HepG2 (cell line): ENCODE data around the gene GATAD2B. TPM values are rescaled to one million over a fixed set of nuclear protein-coding genes. Genes with fewer than 3 reads are reported as not detected.
A peak's percentile ranks its signal among the peaks of the same experiment; 100 is the strongest.

Source experiments
- ARNTL ChIP-seq: sonication (generic); formaldehyde crosslinking; IDR thresholded peaks from 2 replicates; pipeline ENCODE4 v1.4.0; 2020; ENCODE audit warnings: mild to moderate bottlenecking, missing genetic modification reagents
- CC2D1A ChIP-seq: sonication (generic); formaldehyde crosslinking; IDR thresholded peaks from 2 replicates; pipeline ENCODE4 v1.8.1; 2023; ENCODE audit warnings: mild to moderate bottlenecking, missing genetic modification reagents
- FOXJ3 ChIP-seq: sonication (generic); formaldehyde crosslinking; IDR thresholded peaks from 2 replicates; pipeline ENCODE4 v1.4.0; 2020; ENCODE audit warnings: missing genetic modification reagents, mild to moderate bottlenecking, borderline replicate concordance
- FOXM1 ChIP-seq: sonication (generic); formaldehyde crosslinking; IDR thresholded peaks from 2 replicates; pipeline ENCODE4 v1.5.0; 2020; ENCODE audit warnings: missing genetic modification reagents
- HOXA7 ChIP-seq: sonication (generic); formaldehyde crosslinking; IDR thresholded peaks from 2 replicates; pipeline ENCODE4 v1.8.1; 2022; ENCODE audit warnings: mild to moderate bottlenecking, missing genetic modification reagents, moderate library complexity
- IRX3 ChIP-seq: sonication (generic); formaldehyde crosslinking; IDR thresholded peaks from 2 replicates; pipeline ENCODE4 v1.8.1; 2023; ENCODE audit warnings: mild to moderate bottlenecking, low read depth, missing genetic modification reagents, borderline replicate concordance
- JARID2 ChIP-seq: sonication (generic); formaldehyde crosslinking; IDR thresholded peaks from 2 replicates; pipeline ENCODE4 v1.8.1; 2023; ENCODE audit warnings: missing genetic modification reagents, inconsistent platforms; ENCODE audit not compliant: insufficient replicate concordance
- MAFG ChIP-seq: sonication (generic); formaldehyde crosslinking; IDR thresholded peaks from 2 replicates; pipeline ENCODE4 v1.5.1; 2020; ENCODE audit warnings: mild to moderate bottlenecking, missing genetic modification reagents
- MTA1 ChIP-seq: sonication (generic); formaldehyde crosslinking; IDR thresholded peaks from 2 replicates; pipeline ENCODE4 v1.4.0; 2020; ENCODE audit warnings: missing genetic modification reagents, mild to moderate bottlenecking, borderline replicate concordance
- RFXANK ChIP-seq: IDR thresholded peaks from 2 replicates; pipeline ENCODE4 v1.6.1; 2016
- SP140L ChIP-seq: sonication (generic); formaldehyde crosslinking; IDR thresholded peaks from 2 replicates; pipeline ENCODE4 v1.4.0; 2020; ENCODE audit warnings: missing genetic modification reagents, borderline replicate concordance
- TAF15 ChIP-seq: fragments of 200-400 bp; formaldehyde crosslinking; IDR thresholded peaks from one replicate; pipeline ENCODE4 v1.6.1; 2018; ENCODE audit warnings: mild to moderate bottlenecking, low read depth, low read length; ENCODE audit not compliant: poor library complexity, severe bottlenecking
- TBX2 ChIP-seq: sonication (generic); formaldehyde crosslinking; IDR thresholded peaks from 2 replicates; pipeline ENCODE4 v1.5.0; 2020; ENCODE audit warnings: missing genetic modification reagents, mild to moderate bottlenecking, borderline replicate concordance
- ZFY ChIP-seq: sonication (generic); formaldehyde crosslinking; IDR thresholded peaks from 2 replicates; pipeline ENCODE4 v1.4.0; 2020; ENCODE audit warnings: missing genetic modification reagents
- ZKSCAN8 ChIP-seq: IDR thresholded peaks from 2 replicates; pipeline ENCODE4 v1.6.1; 2016; ENCODE audit warnings: borderline replicate concordance, missing genetic modification reagents, missing compliant biosample characterization
- ZNF326 ChIP-seq: sonication (generic); formaldehyde crosslinking; IDR thresholded peaks from 2 replicates; pipeline ENCODE4 v1.4.0; 2020; ENCODE audit warnings: missing genetic modification reagents, borderline replicate concordance
- ZNF512 ChIP-seq: sonication (generic); formaldehyde crosslinking; IDR thresholded peaks from 2 replicates; pipeline ENCODE4 v1.4.0; 2020; ENCODE audit warnings: mild to moderate bottlenecking, missing genetic modification reagents
- ZNF549 ChIP-seq: sonication (generic); formaldehyde crosslinking; IDR thresholded peaks from 2 replicates; pipeline ENCODE4 v1.5.0; 2020; ENCODE audit warnings: missing genetic modification reagents
- ZNF619 ChIP-seq: sonication (generic); formaldehyde crosslinking; IDR thresholded peaks from 2 replicates; pipeline ENCODE4 v1.4.0; 2020; ENCODE audit warnings: mild to moderate bottlenecking, missing genetic modification reagents
- ZNF773 ChIP-seq: sonication (generic); formaldehyde crosslinking; IDR thresholded peaks from 2 replicates; pipeline ENCODE4 v1.4.0; 2020; ENCODE audit warnings: missing genetic modification reagents, borderline replicate concordance
- ZNF792 ChIP-seq: IDR thresholded peaks from 2 replicates; pipeline ENCODE4 v1.6.1; 2016
- polyA plus RNA-seq, 8 experiments: library from polyadenylated mRNA; depleted of rRNA in 3 of 8; stranded (reverse) in 7 of 8; unstranded in 1 of 8; fragments of >200 nt; fragmentation: Illumina TruSeq in 4 of 8; extraction: Trizol in 4 of 8; gene quantifications; 2 replicates each; pipeline versions ENCODE4 v1.2.1 to v1.2.3, GENCODE V29; 2011 to 2016; ENCODE audit warnings: low read depth in 4 of 8, missing spikeins in 1 of 8, mixed read lengths in 1 of 8; ENCODE audit not compliant: insufficient read depth in 1 of 8
- total RNA-seq, 5 experiments: library from RNA; depleted of rRNA; stranded (reverse); fragments of >200 nt; fragmentation: Illumina TruSeq; extraction: Trizol; gene quantifications; 2 replicates each; pipeline ENCODE4 v1.2.3, GENCODE V29; 2016; ENCODE audit warnings: low read depth in 1 of 5
- TF ChIP-seq, protein P1 (sequence below): sonication (generic); formaldehyde crosslinking; IDR thresholded peaks from 2 replicates; pipeline ENCODE4 v1.4.0; 2020; ENCODE audit warnings: missing genetic modification reagents, mild to moderate bottlenecking, borderline replicate concordance
- TF ChIP-seq, protein P2 (sequence below): sonication (generic); formaldehyde crosslinking; conservative IDR thresholded peaks from 2 replicates; pipeline ENCODE4 v1.8.0; 2022; ENCODE audit warnings: low read depth, missing genetic modification reagents

GATAD2B gene
- total and polyA plus RNA-seq, 2 of the 13 experiments (the other 11 are each of a cell fraction or from before 2014, with no cell fraction given) = 3.2 to 5.2 TPM

GRCh38 chr1:153783233-153784190, 139.3 kb downstream of the GATAD2B start (continued):
- TF ChIP-seq ZNF512 (CRISPR knock-in tag) (no peak), ZKSCAN8 (no peak), ARNTL (CRISPR knock-in tag) (peak; percentile 32; the same call in 1 of the 2 replicates), ZNF326 (CRISPR knock-in tag) (no peak), MAFG (no peak), ZFY (peak; percentile 86), MTA1 (CRISPR knock-in tag) (peak; percentile 71; the same call in 1 of the 2 replicates), ZNF792 (CRISPR knock-in tag) (no peak; the same call in 1 of the 2 replicates), JARID2 (CRISPR knock-in tag) (no peak), TBX2 (peak; percentile 74), ZNF773 (CRISPR knock-in tag) (peak; percentile 42; the same call in 1 of the 2 replicates), HOXA7 (no peak), FOXM1 (CRISPR knock-in tag) (no peak), FOXJ3 (CRISPR knock-in tag) (no peak), ZNF549 (CRISPR knock-in tag) (no peak; the same call in 1 of the 2 replicates), CC2D1A (CRISPR knock-in tag) (0 out of 2 replicates have a peak, but pooled peaks have one; percentile 79), SP140L (CRISPR knock-in tag) (no peak), RFXANK (0 out of 2 replicates have a peak, but pooled peaks have one; percentile 77), TAF15 (no peak), IRX3 (CRISPR knock-in tag) (peak; percentile 67; the same call in 1 of the 2 replicates), ZNF619 (CRISPR knock-in tag) (no peak)
- TF ChIP-seq, protein P1, sequence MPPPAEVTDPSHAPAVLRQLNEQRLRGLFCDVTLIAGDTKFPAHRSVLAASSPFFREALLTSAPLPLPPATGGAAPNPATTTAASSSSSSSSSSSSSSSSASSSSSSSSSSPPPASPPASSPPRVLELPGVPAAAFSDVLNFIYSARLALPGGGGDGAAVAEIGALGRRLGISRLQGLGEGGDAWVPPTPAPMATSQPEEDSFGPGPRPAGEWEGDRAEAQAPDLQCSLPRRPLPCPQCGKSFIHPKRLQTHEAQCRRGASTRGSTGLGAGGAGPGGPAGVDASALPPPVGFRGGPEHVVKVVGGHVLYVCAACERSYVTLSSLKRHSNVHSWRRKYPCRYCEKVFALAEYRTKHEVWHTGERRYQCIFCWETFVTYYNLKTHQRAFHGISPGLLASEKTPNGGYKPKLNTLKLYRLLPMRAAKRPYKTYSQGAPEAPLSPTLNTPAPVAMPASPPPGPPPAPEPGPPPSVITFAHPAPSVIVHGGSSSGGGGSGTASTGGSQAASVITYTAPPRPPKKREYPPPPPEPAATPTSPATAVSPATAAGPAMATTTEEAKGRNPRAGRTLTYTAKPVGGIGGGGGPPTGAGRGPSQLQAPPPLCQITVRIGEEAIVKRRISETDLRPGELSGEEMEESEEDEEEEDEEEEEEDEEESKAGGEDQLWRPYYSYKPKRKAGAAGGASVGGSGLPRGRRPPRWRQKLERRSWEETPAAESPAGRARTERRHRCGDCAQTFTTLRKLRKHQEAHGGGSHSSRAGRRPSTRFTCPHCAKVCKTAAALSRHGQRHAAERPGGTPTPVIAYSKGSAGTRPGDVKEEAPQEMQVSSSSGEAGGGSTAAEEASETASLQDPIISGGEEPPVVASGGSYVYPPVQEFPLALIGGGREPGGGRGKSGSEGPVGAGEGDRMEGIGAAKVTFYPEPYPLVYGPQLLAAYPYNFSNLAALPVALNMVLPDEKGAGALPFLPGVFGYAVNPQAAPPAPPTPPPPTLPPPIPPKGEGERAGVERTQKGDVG (CRISPR knock-in tag) = no peak
- TF ChIP-seq, protein P2, sequence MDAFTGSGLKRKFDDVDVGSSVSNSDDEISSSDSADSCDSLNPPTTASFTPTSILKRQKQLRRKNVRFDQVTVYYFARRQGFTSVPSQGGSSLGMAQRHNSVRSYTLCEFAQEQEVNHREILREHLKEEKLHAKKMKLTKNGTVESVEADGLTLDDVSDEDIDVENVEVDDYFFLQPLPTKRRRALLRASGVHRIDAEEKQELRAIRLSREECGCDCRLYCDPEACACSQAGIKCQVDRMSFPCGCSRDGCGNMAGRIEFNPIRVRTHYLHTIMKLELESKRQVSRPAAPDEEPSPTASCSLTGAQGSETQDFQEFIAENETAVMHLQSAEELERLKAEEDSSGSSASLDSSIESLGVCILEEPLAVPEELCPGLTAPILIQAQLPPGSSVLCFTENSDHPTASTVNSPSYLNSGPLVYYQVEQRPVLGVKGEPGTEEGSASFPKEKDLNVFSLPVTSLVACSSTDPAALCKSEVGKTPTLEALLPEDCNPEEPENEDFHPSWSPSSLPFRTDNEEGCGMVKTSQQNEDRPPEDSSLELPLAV (CRISPR knock-in tag) = no peak
